Endometrial microvascular endothelial cells (primary cell): ENCODE measurements around the gene SIDT2. TPM values are rescaled to one million over a fixed set of nuclear protein-coding genes. Genes with fewer than 3 reads are reported as not detected.

Source experiments
- in situ Hi-C: cut with HindIII; loops from 2 replicates; pipeline ENCODE4 v1.10.0; 2017; ENCODE audit warnings: low sequenced_read_pairs, low pct_unique_long_range_greater_than_20kb; ENCODE audit errors: inconsistent ontology term
- total RNA-seq: library from RNA; depleted of rRNA; stranded (reverse); fragments of >200 nt; gene quantifications from one replicate; pipeline ENCODE4 v1.2.3, GENCODE V29; 2015; ENCODE audit errors: inconsistent ontology term

The SIDT2 gene
- total RNA-seq, 1 donor from 2014 or later, result 17.9 TPM

GRCh38 chr11:117185736-117186430, 7.3 kb downstream of the SIDT2 start:
- in situ Hi-C loops, result no loop called here

GRCh38 chr11:117186431-117186761, 7.9 kb downstream of the SIDT2 start:
- in situ Hi-C loops, result no loop called here

GRCh38 chr11:117187007-117187406, 8.5 kb downstream of the SIDT2 start:
- in situ Hi-C loops, result no loop called here

- in situ Hi-C loops, result no loop called here
These were observed 8.9 kb downstream of the SIDT2 start for GRCh38 chr11:117187428-117187798.

GRCh38 chr11:117187799-117188481, 9.4 kb downstream of the SIDT2 start:
- in situ Hi-C loops, result no loop called here

- in situ Hi-C loops, result no loop called here
These were observed 10.1 kb downstream of the SIDT2 start for GRCh38 chr11:117188620-117189081.

- in situ Hi-C loops, result no loop called here
These were observed 10.8 kb downstream of the SIDT2 start for GRCh38 chr11:117189191-117189940.

- in situ Hi-C loops, result no loop called here
These were observed 11.5 kb downstream of the SIDT2 start for GRCh38 chr11:117189941-117190544.

GRCh38 chr11:117191680-117192400, 13.3 kb downstream of the SIDT2 start:
- in situ Hi-C loops, result no loop called here

- in situ Hi-C loops, result no loop called here
These were observed 13.9 kb downstream of the SIDT2 start for GRCh38 chr11:117192401-117192875.

- in situ Hi-C loops, result no loop called here
These were observed 14.8 kb downstream of the SIDT2 start for GRCh38 chr11:117193130-117194020.

GRCh38 chr11:117194267-117194666, 15.7 kb downstream of the SIDT2 start:
- in situ Hi-C loops, result no loop called here

GRCh38 chr11:117195258-117195657, 16.7 kb downstream of the SIDT2 start:
- in situ Hi-C loops, result no loop called here

- in situ Hi-C loops, result no loop called here
These were observed 17.2 kb downstream of the SIDT2 start for GRCh38 chr11:117195761-117196160.

- in situ Hi-C loops, result no loop called here
These were observed 18.5 kb downstream of the SIDT2 start for GRCh38 chr11:117197006-117197405.

GRCh38 chr11:117197516-117198456, 19.2 kb downstream of the SIDT2 start:
- in situ Hi-C loops, result no loop called here

GRCh38 chr11:117198613-117199012, 20.1 kb downstream of the SIDT2 start:
- in situ Hi-C loops, result no loop called here
